HepG2 (cell line): ENCODE results near the gene PLCB1. TPM values are rescaled to one million over a fixed set of nuclear protein-coding genes. Genes with fewer than 3 reads are reported as not detected.
A peak's percentile ranks its signal among the peaks of the same experiment; 100 is the strongest.

ENCODE experiments used
- ATAC-seq: fragments of 200-7000 bp; cut with Tn5 transposase; 3 replicates; pipeline ENCODE4 v1.9.1; 2020; ENCODE audit warnings: mild to moderate bottlenecking, moderate library complexity
- BruUV-seq: library from RNA; stranded (reverse); fragments of 400-500 nt; replicated peaks from 2 replicates; lab custom pipeline; 2021; lab: Mats Ljungman, UMichigan
- CTCF ChIA-PET: fragments of 300-600 bp; formaldehyde crosslinking; extraction: SDS; loops from one replicate; lab custom pipeline; 2021; ENCODE audit warnings: low total read pairs, inconsistent platforms, low intra/inter-chr PET ratio; lab: Yijun Ruan, JAX
- POLR2A ChIA-PET: fragments of 350-600 bp; sonication (Branson Sonifier 250); formaldehyde crosslinking; loops from one replicate; lab custom pipeline; 2020; ENCODE audit warnings: antibody characterized with exemption, inconsistent platforms; lab: Yijun Ruan, JAX
- DNase-seq: peaks from one replicate; pipeline ENCODE4 v3.0.0-alpha.2; 2015; ENCODE audit warnings: low spot score
- FAIRE-seq: peaks from 3 replicates; lab custom pipeline; 2011; peaks lifted over from hg19 to GRCh38; lab: Jason Lieb, UNC
- H2AFZ ChIP-seq: one replicate; pipeline ENCODE4 v1.6.1; 2011; ENCODE audit warnings: low read length, inconsistent platforms
- H3K27ac ChIP-seq: fragments of 300-600 bp; 3 replicates; pipeline ENCODE4 v1.8.0; 2011; ENCODE audit warnings: mixed run types, mild to moderate bottlenecking, mixed read lengths, low read length, inconsistent platforms; ENCODE audit not compliant: insufficient read depth; ENCODE audit errors: extremely low read length
- H3K27me3 ChIP-seq, 2 experiments: fragments of 200-600 bp in 1 of 2; 2 replicates in 1 of 2; 3 replicates in 1 of 2; pipeline versions ENCODE4 v1.6.0 to v1.8.0; 2011; ENCODE audit warnings: low read length in 2 of 2, mild to moderate bottlenecking in 2 of 2, moderate library complexity in 2 of 2, inconsistent platforms in 1 of 2; ENCODE audit not compliant: insufficient read depth in 2 of 2, control insufficient read depth in 1 of 2
- H3K36me3 ChIP-seq, 2 experiments: fragments of 200-600 bp in 1 of 2; replicated peaks in 1 of 2; 2 replicates in 1 of 2; 3 replicates in 1 of 2; pipeline versions ENCODE4 v1.5.1 to v1.8.0; 2011; ENCODE audit warnings: low read length in 2 of 2, inconsistent platforms in 1 of 2; ENCODE audit not compliant: insufficient read depth in 2 of 2, control insufficient read depth in 1 of 2
- H3K4me1 ChIP-seq: 2 replicates; pipeline ENCODE4 v1.5.1; 2012; ENCODE audit warnings: low read length, inconsistent platforms; ENCODE audit not compliant: insufficient read depth
- H3K4me2 ChIP-seq: 2 replicates; pipeline ENCODE4 v1.6.0; 2011; ENCODE audit warnings: low read depth, low read length, inconsistent platforms
- H3K4me3 ChIP-seq, 3 experiments: fragments of 200-600 bp in 1 of 3; sonication (generic), shearing (Covaris generic) in 1 of 3; replicated peaks in 1 of 3; 2 replicates each; pipeline ENCODE4 v1.5.1; 2011 to 2016; ENCODE audit warnings: low read length in 3 of 3, inconsistent platforms in 2 of 3, low read depth in 2 of 3, mild to moderate bottlenecking in 2 of 3, control low read depth in 1 of 3, mixed read lengths in 1 of 3; ENCODE audit not compliant: insufficient read depth in 1 of 3
- H3K79me2 ChIP-seq: one replicate; pipeline ENCODE4 v1.6.1; 2011; ENCODE audit warnings: low read length, inconsistent platforms; ENCODE audit not compliant: insufficient read depth
- H3K9ac ChIP-seq: 2 replicates; pipeline ENCODE4 v1.6.0; 2011; ENCODE audit warnings: mild to moderate bottlenecking, low read depth, low read length, inconsistent platforms; ENCODE audit not compliant: insufficient read depth
- H3K9me3 ChIP-seq: 2 replicates; pipeline ENCODE4 v1.5.1; 2012; ENCODE audit warnings: mild to moderate bottlenecking, low read length
- H4K20me1 ChIP-seq: 2 replicates; pipeline ENCODE4 v1.6.0; 2011; ENCODE audit warnings: inconsistent platforms, mild to moderate bottlenecking, low read length, moderate library complexity; ENCODE audit not compliant: insufficient read depth
- ATF7 ChIP-seq, 2 experiments: fragments of 450-650 bp in 1 of 2; sonication (generic) in 1 of 2; formaldehyde crosslinking in 1 of 2; IDR thresholded peaks; 2 replicates each; pipeline versions ENCODE4 v1.4.0 to v1.6.1; 2016 to 2020; ENCODE audit warnings: antibody characterized with exemption in 1 of 2, mild to moderate bottlenecking in 1 of 2, missing genetic modification reagents in 1 of 2
- BRD4 ChIP-seq: sonication (generic); formaldehyde crosslinking; IDR thresholded peaks from 2 replicates; pipeline ENCODE4 v1.4.0; 2020; ENCODE audit warnings: missing genetic modification reagents
- DR1 ChIP-seq: sonication (generic); formaldehyde crosslinking; IDR thresholded peaks from 2 replicates; pipeline ENCODE4 v1.8.0; 2021; ENCODE audit warnings: mild to moderate bottlenecking, missing genetic modification reagents, inconsistent platforms
- MIER3 ChIP-seq: IDR thresholded peaks from 2 replicates; pipeline ENCODE4 v1.6.1; 2016; ENCODE audit warnings: missing compliant biosample characterization, borderline replicate concordance
- MIXL1 ChIP-seq: IDR thresholded peaks from 2 replicates; pipeline ENCODE4 v1.6.1; 2016
- PCBP1 ChIP-seq: fragments of 200-400 bp; formaldehyde crosslinking; IDR thresholded peaks from 2 replicates; pipeline ENCODE4 v1.6.1; 2017; ENCODE audit warnings: mild to moderate bottlenecking, low read depth, low read length, borderline replicate concordance
- RXRB ChIP-seq: IDR thresholded peaks from 2 replicates; pipeline ENCODE4 v1.6.1; 2016; ENCODE audit warnings: borderline replicate concordance, missing genetic modification reagents, missing compliant biosample characterization
- TBX2 ChIP-seq: sonication (generic); formaldehyde crosslinking; IDR thresholded peaks from 2 replicates; pipeline ENCODE4 v1.5.0; 2020; ENCODE audit warnings: missing genetic modification reagents, mild to moderate bottlenecking, borderline replicate concordance
- WGBS: methylation state at CpG from one replicate; pipeline ENCODE4 v1.1.6; 2017; ENCODE audit warnings: low lambda C conversion rate; 5-methylcytosine and 5-hydroxymethylcytosine counted together
- in situ Hi-C: cut with HindIII; loops from 2 replicates; pipeline ENCODE4 v1.10.0; 2017; ENCODE audit warnings: low pct_unique_long_range_greater_than_20kb; ENCODE audit not compliant: extremely low pct_ligation_motif_present
- intact Hi-C: fragments of 100-400 bp; cut with micrococcal nuclease; formaldehyde crosslinking; loops from one replicate; pipeline ENCODE4 v1.10.0; 2022; ENCODE audit not compliant: unreplicated experiment
- polyA plus RNA-seq, 8 experiments: library from polyadenylated mRNA; depleted of rRNA in 3 of 8; stranded (reverse) in 7 of 8; unstranded in 1 of 8; fragments of >200 nt; fragmentation: Illumina TruSeq in 4 of 8; extraction: Trizol in 4 of 8; gene quantifications; 2 replicates each; pipeline versions ENCODE4 v1.2.1 to v1.2.3, GENCODE V29; 2011 to 2016; ENCODE audit warnings: low read depth in 4 of 8, missing spikeins in 1 of 8, mixed read lengths in 1 of 8; ENCODE audit not compliant: insufficient read depth in 1 of 8
- total RNA-seq, 5 experiments: library from RNA; depleted of rRNA; stranded (reverse); fragments of >200 nt; fragmentation: Illumina TruSeq; extraction: Trizol; gene quantifications; 2 replicates each; pipeline ENCODE4 v1.2.3, GENCODE V29; 2016; ENCODE audit warnings: low read depth in 1 of 5
- TF ChIP-seq, protein P1 (sequence below): IDR thresholded peaks from 2 replicates; pipeline ENCODE4 v1.4.0; 2020; ENCODE audit warnings: mild to moderate bottlenecking, missing genetic modification reagents
- TF ChIP-seq, protein P2 (sequence below): fragments of 450-650 bp; IDR thresholded peaks from 2 replicates; pipeline ENCODE4 v1.6.1; 2016
- TF ChIP-seq, protein P3 (sequence below): sonication (generic); formaldehyde crosslinking; IDR thresholded peaks from 2 replicates; pipeline ENCODE4 v1.4.0; 2020; ENCODE audit warnings: missing genetic modification reagents, borderline replicate concordance
- TF ChIP-seq, protein P4 (sequence below): sonication (generic); formaldehyde crosslinking; IDR thresholded peaks from 2 replicates; pipeline ENCODE4 v1.5.1; 2020; ENCODE audit warnings: mild to moderate bottlenecking, moderate library complexity, missing genetic modification reagents
- TF ChIP-seq, protein P5 (sequence below): sonication (generic); formaldehyde crosslinking; IDR thresholded peaks from 2 replicates; pipeline ENCODE4 v1.4.0; 2020; ENCODE audit warnings: missing genetic modification reagents, mild to moderate bottlenecking, borderline replicate concordance

PLCB1 gene
- total and polyA plus RNA-seq, 2 of the 13 experiments (the other 11 are each of a cell fraction or from before 2014, with no cell fraction given): 42.4 to 55.9 TPM

DNA sequence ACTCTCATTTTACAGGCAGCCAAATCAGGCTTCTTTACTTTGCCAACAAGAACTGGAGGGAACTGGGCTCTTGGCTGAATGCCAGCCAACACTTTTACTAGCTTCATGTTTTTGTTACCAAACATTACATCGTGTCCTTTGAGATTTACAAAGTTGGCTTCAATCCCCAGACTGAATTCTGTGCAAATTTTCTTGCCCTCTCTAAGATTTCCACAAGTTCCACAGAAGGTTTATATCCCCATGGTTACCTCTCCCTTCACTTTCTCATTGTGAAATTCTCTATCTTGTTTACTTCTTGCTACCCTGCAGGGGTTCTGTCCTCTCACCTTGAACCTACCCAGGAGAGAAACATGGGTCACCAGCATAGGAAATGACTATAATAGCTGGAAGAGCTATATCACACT lies 37.6 kb upstream of the PLCB1 start (continued):
- TF ChIP-seq, protein P1, sequence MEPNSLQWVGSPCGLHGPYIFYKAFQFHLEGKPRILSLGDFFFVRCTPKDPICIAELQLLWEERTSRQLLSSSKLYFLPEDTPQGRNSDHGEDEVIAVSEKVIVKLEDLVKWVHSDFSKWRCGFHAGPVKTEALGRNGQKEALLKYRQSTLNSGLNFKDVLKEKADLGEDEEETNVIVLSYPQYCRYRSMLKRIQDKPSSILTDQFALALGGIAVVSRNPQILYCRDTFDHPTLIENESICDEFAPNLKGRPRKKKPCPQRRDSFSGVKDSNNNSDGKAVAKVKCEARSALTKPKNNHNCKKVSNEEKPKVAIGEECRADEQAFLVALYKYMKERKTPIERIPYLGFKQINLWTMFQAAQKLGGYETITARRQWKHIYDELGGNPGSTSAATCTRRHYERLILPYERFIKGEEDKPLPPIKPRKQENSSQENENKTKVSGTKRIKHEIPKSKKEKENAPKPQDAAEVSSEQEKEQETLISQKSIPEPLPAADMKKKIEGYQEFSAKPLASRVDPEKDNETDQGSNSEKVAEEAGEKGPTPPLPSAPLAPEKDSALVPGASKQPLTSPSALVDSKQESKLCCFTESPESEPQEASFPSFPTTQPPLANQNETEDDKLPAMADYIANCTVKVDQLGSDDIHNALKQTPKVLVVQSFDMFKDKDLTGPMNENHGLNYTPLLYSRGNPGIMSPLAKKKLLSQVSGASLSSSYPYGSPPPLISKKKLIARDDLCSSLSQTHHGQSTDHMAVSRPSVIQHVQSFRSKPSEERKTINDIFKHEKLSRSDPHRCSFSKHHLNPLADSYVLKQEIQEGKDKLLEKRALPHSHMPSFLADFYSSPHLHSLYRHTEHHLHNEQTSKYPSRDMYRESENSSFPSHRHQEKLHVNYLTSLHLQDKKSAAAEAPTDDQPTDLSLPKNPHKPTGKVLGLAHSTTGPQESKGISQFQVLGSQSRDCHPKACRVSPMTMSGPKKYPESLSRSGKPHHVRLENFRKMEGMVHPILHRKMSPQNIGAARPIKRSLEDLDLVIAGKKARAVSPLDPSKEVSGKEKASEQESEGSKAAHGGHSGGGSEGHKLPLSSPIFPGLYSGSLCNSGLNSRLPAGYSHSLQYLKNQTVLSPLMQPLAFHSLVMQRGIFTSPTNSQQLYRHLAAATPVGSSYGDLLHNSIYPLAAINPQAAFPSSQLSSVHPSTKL: peak; percentile 79; the same call in 1 of the 2 replicates
- TF ChIP-seq BRD4 (CRISPR knock-in tag) (no peak), RXRB (no peak)
- TF ChIP-seq, protein P2, sequence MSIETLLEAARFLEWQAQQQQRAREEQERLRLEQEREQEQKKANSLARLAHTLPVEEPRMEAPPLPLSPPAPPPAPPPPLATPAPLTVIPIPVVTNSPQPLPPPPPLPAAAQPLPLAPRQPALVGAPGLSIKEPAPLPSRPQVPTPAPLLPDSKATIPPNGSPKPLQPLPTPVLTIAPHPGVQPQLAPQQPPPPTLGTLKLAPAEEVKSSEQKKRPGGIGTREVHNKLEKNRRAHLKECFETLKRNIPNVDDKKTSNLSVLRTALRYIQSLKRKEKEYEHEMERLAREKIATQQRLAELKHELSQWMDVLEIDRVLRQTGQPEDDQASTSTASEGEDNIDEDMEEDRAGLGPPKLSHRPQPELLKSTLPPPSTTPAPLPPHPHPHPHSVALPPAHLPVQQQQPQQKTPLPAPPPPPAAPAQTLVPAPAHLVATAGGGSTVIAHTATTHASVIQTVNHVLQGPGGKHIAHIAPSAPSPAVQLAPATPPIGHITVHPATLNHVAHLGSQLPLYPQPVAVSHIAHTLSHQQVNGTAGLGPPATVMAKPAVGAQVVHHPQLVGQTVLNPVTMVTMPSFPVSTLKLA: no peak
- TF ChIP-seq, protein P3, sequence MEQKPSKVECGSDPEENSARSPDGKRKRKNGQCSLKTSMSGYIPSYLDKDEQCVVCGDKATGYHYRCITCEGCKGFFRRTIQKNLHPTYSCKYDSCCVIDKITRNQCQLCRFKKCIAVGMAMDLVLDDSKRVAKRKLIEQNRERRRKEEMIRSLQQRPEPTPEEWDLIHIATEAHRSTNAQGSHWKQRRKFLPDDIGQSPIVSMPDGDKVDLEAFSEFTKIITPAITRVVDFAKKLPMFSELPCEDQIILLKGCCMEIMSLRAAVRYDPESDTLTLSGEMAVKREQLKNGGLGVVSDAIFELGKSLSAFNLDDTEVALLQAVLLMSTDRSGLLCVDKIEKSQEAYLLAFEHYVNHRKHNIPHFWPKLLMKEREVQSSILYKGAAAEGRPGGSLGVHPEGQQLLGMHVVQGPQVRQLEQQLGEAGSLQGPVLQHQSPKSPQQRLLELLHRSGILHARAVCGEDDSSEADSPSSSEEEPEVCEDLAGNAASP (CRISPR knock-in tag): peak; percentile 45; the same call in 1 of the 2 replicates

DNA sequence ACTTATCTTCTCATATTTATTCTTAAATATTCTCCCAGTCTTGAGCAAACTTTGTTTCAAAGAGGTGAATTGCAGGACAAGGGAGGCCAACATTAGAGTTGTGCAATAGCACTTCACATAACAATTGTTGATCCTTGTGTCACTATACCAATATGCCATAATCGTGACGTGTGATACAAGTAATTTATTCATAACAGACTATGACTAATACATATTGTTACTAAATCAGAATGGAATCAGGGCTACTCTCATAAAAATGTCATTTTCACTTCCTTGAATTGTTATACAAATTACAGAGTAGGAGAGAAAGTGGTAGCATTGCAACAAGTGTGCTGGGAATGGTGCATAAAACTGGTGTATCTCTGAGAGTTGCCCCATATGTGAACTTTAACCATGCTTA lies 37.2 kb upstream of the PLCB1 start:
- H3K4me3 ChIP-seq: no peak overlapping the region
- 0% methylated on average over 2 of the region's 2 CpGs for WGBS
- no TSS peak for BruUV-seq
- no peak overlapping the region for H3K9ac ChIP-seq
- no peaks in the 10 kb centered on the region for H4K20me1 ChIP-seq
- no peak overlapping the region for H3K27ac ChIP-seq
- POLR2A ChIA-PET: interaction anchor here (1.0 kb wide), 1 partner anchor 20 kb away, joined by 3 read pairs; no protein-coding TSS in a partner anchor
- H2AFZ ChIP-seq: no peak overlapping the region
- peaks cover 0 to under 1% of the 10 kb centered on the region in 2 experiments; a peak in 1 of 5 replicates for H3K27me3 ChIP-seq
- H3K79me2 ChIP-seq: no peaks in the 10 kb centered on the region
- peak; percentile 69 for ATAC-seq
- H3K36me3 ChIP-seq: no peaks in the 10 kb centered on the region
- peak; percentile 61 for DNase-seq
- H3K4me1 ChIP-seq: peaks cover 17% of the 10 kb centered on the region
- no peak overlapping the region for H3K4me2 ChIP-seq
- in situ Hi-C loops (no loop called here), intact Hi-C loops (no loop called here)
- CTCF ChIA-PET: no interaction called here
- FAIRE-seq: no peak
- no peaks in the 10 kb centered on the region for H3K9me3 ChIP-seq
- TF ChIP-seq DR1 (CRISPR knock-in tag) (no peak), PCBP1 (no peak), MIXL1 (CRISPR knock-in tag) (0 out of 2 replicates have a peak, but pooled peaks have one; percentile 14), ATF7 (IDR thresholded peaks at IDR 0.05) (no peak), ATF7 (CRISPR knock-in tag; IDR thresholded peaks at IDR 0.05) (no peak), TBX2 (CRISPR knock-in tag) (no peak), MIER3 (CRISPR knock-in tag) (no peak)
- TF ChIP-seq, protein P4, sequence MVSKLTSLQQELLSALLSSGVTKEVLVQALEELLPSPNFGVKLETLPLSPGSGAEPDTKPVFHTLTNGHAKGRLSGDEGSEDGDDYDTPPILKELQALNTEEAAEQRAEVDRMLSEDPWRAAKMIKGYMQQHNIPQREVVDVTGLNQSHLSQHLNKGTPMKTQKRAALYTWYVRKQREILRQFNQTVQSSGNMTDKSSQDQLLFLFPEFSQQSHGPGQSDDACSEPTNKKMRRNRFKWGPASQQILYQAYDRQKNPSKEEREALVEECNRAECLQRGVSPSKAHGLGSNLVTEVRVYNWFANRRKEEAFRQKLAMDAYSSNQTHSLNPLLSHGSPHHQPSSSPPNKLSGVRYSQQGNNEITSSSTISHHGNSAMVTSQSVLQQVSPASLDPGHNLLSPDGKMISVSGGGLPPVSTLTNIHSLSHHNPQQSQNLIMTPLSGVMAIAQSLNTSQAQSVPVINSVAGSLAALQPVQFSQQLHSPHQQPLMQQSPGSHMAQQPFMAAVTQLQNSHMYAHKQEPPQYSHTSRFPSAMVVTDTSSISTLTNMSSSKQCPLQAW: no peak
- TF ChIP-seq, protein P5, sequence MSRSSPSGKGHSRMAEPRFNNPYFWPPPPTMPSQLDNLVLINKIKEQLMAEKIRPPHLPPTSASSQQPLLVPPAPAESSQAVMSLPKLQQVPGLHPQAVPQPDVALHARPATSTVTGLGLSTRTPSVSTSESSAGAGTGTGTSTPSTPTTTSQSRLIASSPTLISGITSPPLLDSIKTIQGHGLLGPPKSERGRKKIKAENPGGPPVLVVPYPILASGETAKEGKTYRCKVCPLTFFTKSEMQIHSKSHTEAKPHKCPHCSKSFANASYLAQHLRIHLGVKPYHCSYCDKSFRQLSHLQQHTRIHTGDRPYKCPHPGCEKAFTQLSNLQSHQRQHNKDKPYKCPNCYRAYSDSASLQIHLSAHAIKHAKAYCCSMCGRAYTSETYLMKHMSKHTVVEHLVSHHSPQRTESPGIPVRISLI (CRISPR knock-in tag): no peak
